OCI-LY7 (cell line): ENCODE data around the gene THEM5.

ENCODE experiments used
- EZH2phosphoT487 ChIP-seq: fragments of 200-600 bp; sonication (generic); IDR thresholded peaks from 2 replicates; pipeline ENCODE4 v1.6.1; 2018; ENCODE audit warnings: low read depth, borderline replicate concordance, mild to moderate bottlenecking, mixed run types, antibody characterized with exemption, low read length, moderate library complexity, mixed read lengths
- TF ChIP-seq, protein P1 (sequence below): fragments of 200-600 bp; sonication (generic); conservative IDR thresholded peaks from 2 replicates; pipeline ENCODE4 v1.5.1; 2014; ENCODE audit warnings: mild to moderate bottlenecking, antibody characterized with exemption, low read length, moderate library complexity, mixed read lengths

DNA sequence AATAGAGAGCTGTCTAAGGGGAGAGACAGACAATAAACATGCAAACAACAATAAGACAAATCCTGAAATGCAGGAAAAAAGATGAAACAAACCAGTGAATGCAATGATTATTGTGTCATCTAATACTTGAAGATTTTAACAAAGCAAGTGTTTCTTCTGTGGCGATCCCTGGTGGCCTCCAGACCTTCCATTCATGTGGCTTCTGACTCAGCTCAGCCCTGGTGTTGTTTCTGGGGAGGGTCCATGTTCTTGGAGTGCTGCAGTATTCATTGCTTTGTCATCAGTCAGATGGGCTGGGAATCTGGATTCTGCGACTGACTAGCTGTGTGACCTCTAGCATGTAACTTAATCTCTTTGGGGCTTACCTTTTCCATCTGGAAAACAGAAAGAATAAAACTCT, 12.4 kb downstream of the THEM5 start:
- TF ChIP-seq, protein P1, sequence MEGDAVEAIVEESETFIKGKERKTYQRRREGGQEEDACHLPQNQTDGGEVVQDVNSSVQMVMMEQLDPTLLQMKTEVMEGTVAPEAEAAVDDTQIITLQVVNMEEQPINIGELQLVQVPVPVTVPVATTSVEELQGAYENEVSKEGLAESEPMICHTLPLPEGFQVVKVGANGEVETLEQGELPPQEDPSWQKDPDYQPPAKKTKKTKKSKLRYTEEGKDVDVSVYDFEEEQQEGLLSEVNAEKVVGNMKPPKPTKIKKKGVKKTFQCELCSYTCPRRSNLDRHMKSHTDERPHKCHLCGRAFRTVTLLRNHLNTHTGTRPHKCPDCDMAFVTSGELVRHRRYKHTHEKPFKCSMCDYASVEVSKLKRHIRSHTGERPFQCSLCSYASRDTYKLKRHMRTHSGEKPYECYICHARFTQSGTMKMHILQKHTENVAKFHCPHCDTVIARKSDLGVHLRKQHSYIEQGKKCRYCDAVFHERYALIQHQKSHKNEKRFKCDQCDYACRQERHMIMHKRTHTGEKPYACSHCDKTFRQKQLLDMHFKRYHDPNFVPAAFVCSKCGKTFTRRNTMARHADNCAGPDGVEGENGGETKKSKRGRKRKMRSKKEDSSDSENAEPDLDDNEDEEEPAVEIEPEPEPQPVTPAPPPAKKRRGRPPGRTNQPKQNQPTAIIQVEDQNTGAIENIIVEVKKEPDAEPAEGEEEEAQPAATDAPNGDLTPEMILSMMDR, result no peak
- no peak for TF ChIP-seq EZH2phosphoT487
